HepG2 (cell line): ENCODE measurements around the gene EPHA2. TPM values are rescaled to one million over a fixed set of nuclear protein-coding genes. Genes with fewer than 3 reads are reported as not detected.

ENCODE experiments used
- CBX2 ChIP-seq, 2 experiments: fragments of 200-600 bp in 1 of 2; sonication (generic); formaldehyde crosslinking in 1 of 2; IDR thresholded peaks; 2 replicates each; pipeline versions ENCODE4 v1.7.0 to v1.8.1; 2018 to 2022; ENCODE audit warnings: low read depth in 2 of 2, low read length in 1 of 2, mild to moderate bottlenecking in 1 of 2, missing genetic modification reagents in 1 of 2
- EED ChIP-seq: sonication (generic); formaldehyde crosslinking; IDR thresholded peaks from 2 replicates; pipeline ENCODE4 v1.5.0; 2020; ENCODE audit warnings: mild to moderate bottlenecking, missing genetic modification reagents
- FOXO1 ChIP-seq: sonication (generic); formaldehyde crosslinking; IDR thresholded peaks from 2 replicates; pipeline ENCODE4 v1.4.0; 2020; ENCODE audit warnings: missing genetic modification reagents
- HDAC1 ChIP-seq: sonication (generic); formaldehyde crosslinking; IDR thresholded peaks from 2 replicates; pipeline ENCODE4 v1.5.1; 2020; ENCODE audit warnings: mild to moderate bottlenecking, missing genetic modification reagents
- HNRNPLL ChIP-seq: fragments of 200-400 bp; formaldehyde crosslinking; IDR thresholded peaks from 2 replicates; pipeline ENCODE4 v1.6.1; 2017; ENCODE audit warnings: mild to moderate bottlenecking, low read depth, low read length; ENCODE audit not compliant: poor library complexity, severe bottlenecking
- JARID2 ChIP-seq: sonication (generic); formaldehyde crosslinking; IDR thresholded peaks from 2 replicates; pipeline ENCODE4 v1.8.1; 2023; ENCODE audit warnings: missing genetic modification reagents, inconsistent platforms; ENCODE audit not compliant: insufficient replicate concordance
- MEIS2 ChIP-seq: sonication (generic); formaldehyde crosslinking; IDR thresholded peaks from 2 replicates; pipeline ENCODE4 v1.9.0; 2021; ENCODE audit warnings: mild to moderate bottlenecking, missing genetic modification reagents
- MXD1 ChIP-seq: sonication (generic); formaldehyde crosslinking; IDR thresholded peaks from 2 replicates; pipeline ENCODE4 v1.4.0; 2020; ENCODE audit warnings: mild to moderate bottlenecking, missing genetic modification reagents
- NFRKB ChIP-seq: fragments of 450-650 bp; IDR thresholded peaks from 2 replicates; pipeline ENCODE4 v1.6.1; 2017
- PATZ1 ChIP-seq: sonication (generic); formaldehyde crosslinking; IDR thresholded peaks from 2 replicates; pipeline ENCODE4 v1.4.0; 2020; ENCODE audit warnings: missing genetic modification reagents
- PBX3 ChIP-seq: sonication (generic); formaldehyde crosslinking; IDR thresholded peaks from 2 replicates; pipeline ENCODE4 v1.8.1; 2023; ENCODE audit warnings: missing genetic modification reagents, inconsistent platforms, borderline replicate concordance
- RARA ChIP-seq: IDR thresholded peaks from 2 replicates; pipeline ENCODE4 v1.6.1; 2016; ENCODE audit warnings: missing genetic modification reagents, missing compliant biosample characterization
- RARG ChIP-seq: sonication (generic); formaldehyde crosslinking; IDR thresholded peaks from 2 replicates; pipeline ENCODE4 v1.4.0; 2020; ENCODE audit warnings: low read depth, mild to moderate bottlenecking, missing genetic modification reagents
- SAP130 ChIP-seq: IDR thresholded peaks from 2 replicates; pipeline ENCODE4 v1.6.1; 2016; ENCODE audit warnings: low read depth
- SRSF1 ChIP-seq: fragments of 200-400 bp; formaldehyde crosslinking; optimal IDR thresholded peaks from 2 replicates; pipeline ENCODE3; 2017; ENCODE audit warnings: mild to moderate bottlenecking, low read depth, low read length, moderate library complexity
- SYNCRIP ChIP-seq: fragments of 200-400 bp; formaldehyde crosslinking; IDR thresholded peaks from 2 replicates; pipeline ENCODE4 v1.6.1; 2018; ENCODE audit warnings: mild to moderate bottlenecking, low read depth, low read length; ENCODE audit not compliant: insufficient read depth
- THAP7 ChIP-seq: sonication (generic); formaldehyde crosslinking; IDR thresholded peaks from 2 replicates; pipeline ENCODE4 v1.8.1; 2023; ENCODE audit warnings: mild to moderate bottlenecking, missing genetic modification reagents
- TOE1 ChIP-seq: sonication (generic); formaldehyde crosslinking; IDR thresholded peaks from 2 replicates; pipeline ENCODE4 v1.4.0; 2020; ENCODE audit warnings: mild to moderate bottlenecking, missing genetic modification reagents
- U2AF1 ChIP-seq: fragments of 200-400 bp; formaldehyde crosslinking; optimal IDR thresholded peaks from 2 replicates; pipeline ENCODE3; 2017; ENCODE audit warnings: mild to moderate bottlenecking, low read depth, low read length
- ZFP1 ChIP-seq: IDR thresholded peaks from 2 replicates; pipeline ENCODE4 v1.6.1; 2016
- ZNF10 ChIP-seq: sonication (generic); formaldehyde crosslinking; IDR thresholded peaks from 2 replicates; pipeline ENCODE4 v1.4.0; 2020; ENCODE audit warnings: mild to moderate bottlenecking, low read depth, missing genetic modification reagents, borderline replicate concordance
- ZNF205 ChIP-seq: IDR thresholded peaks from 2 replicates; pipeline ENCODE4 v1.6.1; 2018; ENCODE audit warnings: missing biosample characterization, missing genetic modification reagents
- ZNF510 ChIP-seq: sonication (generic); formaldehyde crosslinking; IDR thresholded peaks from 2 replicates; pipeline ENCODE4 v1.4.0; 2020; ENCODE audit warnings: low read depth, mild to moderate bottlenecking, missing genetic modification reagents
- ZNF597 ChIP-seq: sonication (generic); formaldehyde crosslinking; IDR thresholded peaks from 2 replicates; pipeline ENCODE4 v1.5.0; 2020; ENCODE audit warnings: missing genetic modification reagents
- ZNF678 ChIP-seq: sonication (generic); formaldehyde crosslinking; IDR thresholded peaks from 2 replicates; pipeline ENCODE4 v1.4.0; 2020; ENCODE audit warnings: mild to moderate bottlenecking, missing genetic modification reagents
- ZNF761 ChIP-seq: sonication (generic); formaldehyde crosslinking; conservative IDR thresholded peaks from 2 replicates; pipeline ENCODE4 v1.4.0; 2020; ENCODE audit warnings: mild to moderate bottlenecking, missing genetic modification reagents
- polyA plus RNA-seq, 8 experiments: library from polyadenylated mRNA; depleted of rRNA in 3 of 8; stranded (reverse) in 7 of 8; unstranded in 1 of 8; fragments of >200 nt; fragmentation: Illumina TruSeq in 4 of 8; extraction: Trizol in 4 of 8; gene quantifications; 2 replicates each; pipeline versions ENCODE4 v1.2.1 to v1.2.3, GENCODE V29; 2011 to 2016; ENCODE audit warnings: low read depth in 4 of 8, missing spikeins in 1 of 8, mixed read lengths in 1 of 8; ENCODE audit not compliant: insufficient read depth in 1 of 8
- total RNA-seq, 5 experiments: library from RNA; depleted of rRNA; stranded (reverse); fragments of >200 nt; fragmentation: Illumina TruSeq; extraction: Trizol; gene quantifications; 2 replicates each; pipeline ENCODE4 v1.2.3, GENCODE V29; 2016; ENCODE audit warnings: low read depth in 1 of 5

Gene EPHA2
- total and polyA plus RNA-seq, 2 of the 13 experiments (the other 11 are each of a cell fraction or from before 2014, with no cell fraction given): 33.6 to 53.6 TPM

GRCh38 chr1:16145030-16145661 is 10.7 kb downstream of the EPHA2 start (continued):
- TF ChIP-seq JARID2 (CRISPR knock-in tag): peak; percentile 24
- TF ChIP-seq RARA: peak; percentile 62
- TF ChIP-seq TOE1 (CRISPR knock-in tag): no peak
- TF ChIP-seq ZFP1 (CRISPR knock-in tag): 0 out of 2 replicates have a peak, but pooled peaks have one; percentile 22
- no peak for TF ChIP-seq CBX2 (IDR thresholded peaks at IDR 0.05; ENCODE audit: low read depth, low read length)
- no peak for TF ChIP-seq CBX2 (CRISPR knock-in tag; IDR thresholded peaks at IDR 0.05; ENCODE audit: low read depth)
- no peak for TF ChIP-seq NFRKB
- TF ChIP-seq ZNF205 (CRISPR knock-in tag): no peak
- no peak for TF ChIP-seq RARG (CRISPR knock-in tag)
- no peak for TF ChIP-seq THAP7 (CRISPR knock-in tag)
- TF ChIP-seq PATZ1: peak; percentile 97
- TF ChIP-seq ZNF10 (CRISPR knock-in tag): no peak
- TF ChIP-seq HNRNPLL: peak; percentile 22
- no peak for TF ChIP-seq ZNF761 (CRISPR knock-in tag)
- TF ChIP-seq ZNF597: no peak
- peak; percentile 26; the same call in 1 of the 2 replicates for TF ChIP-seq FOXO1 (CRISPR knock-in tag)
- peak; percentile 69 for TF ChIP-seq SAP130 (CRISPR knock-in tag)
- no peak for TF ChIP-seq SRSF1
- TF ChIP-seq EED (CRISPR knock-in tag): 0 out of 2 replicates have a peak, but pooled peaks have one; percentile 33
- TF ChIP-seq PBX3 (CRISPR knock-in tag): no peak
- TF ChIP-seq MEIS2 (CRISPR knock-in tag): no peak; the same call in 1 of the 2 replicates
- no peak for TF ChIP-seq SYNCRIP
- no peak for TF ChIP-seq MXD1 (CRISPR knock-in tag)
- TF ChIP-seq U2AF1: no peak
- TF ChIP-seq ZNF510 (CRISPR knock-in tag): no peak
- no peak for TF ChIP-seq ZNF678 (CRISPR knock-in tag)
- peak; percentile 43 for TF ChIP-seq HDAC1
